Measurements from ENCODE around the gene KMT2E. TPM values are rescaled to one million over a fixed set of nuclear protein-coding genes. Genes with fewer than 3 reads are reported as not detected.
"Not testable (repeated sequence)": the region's sequence is repeated elsewhere in the genome, so short reads cannot be mapped to it uniquely, and the experiment has no call there.

Gene KMT2E
- total and polyA plus RNA-seq, 4 donors, result 20.3 to 277 (median 62.8) TPM

DNA sequence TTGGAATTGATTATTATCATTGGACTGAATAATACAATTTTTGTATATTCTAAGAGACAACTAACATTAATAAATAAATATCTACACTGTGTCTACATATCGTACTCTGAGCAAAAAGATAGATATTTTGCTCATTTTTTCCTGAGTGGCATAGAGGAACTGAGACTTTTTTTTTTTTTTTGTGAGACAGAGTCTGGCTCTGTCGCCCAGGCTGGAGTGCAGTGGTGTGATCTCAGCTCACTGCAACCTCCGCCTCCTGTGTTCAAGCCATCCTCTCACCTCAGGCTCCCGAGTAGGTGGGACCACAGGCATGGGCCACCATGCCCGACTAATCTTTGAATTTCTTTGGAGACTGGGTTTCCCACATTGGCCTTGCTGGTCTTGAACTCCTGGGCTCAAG, 14.0 kb downstream of the KMT2E start:
- DNase-seq, result no peak
- Histone ChIP-seq H3K27ac (ENCODE audit: low read depth in 1 of 2, low read length in 1 of 2) (peak overlapping the region in 1 of 2 donors; percentile 24), H3K9me3 (ENCODE audit: control insufficient read depth in 4 of 4, insufficient read depth in 3 of 4, low read length in 3 of 4) (no peaks in the 10 kb centered on the region), H3K4me3 (no peak overlapping the region), H3K9ac (ENCODE audit: insufficient read depth in 1 of 2, low read length in 2 of 2) (no peak overlapping the region), H3K4me1 (ENCODE audit: control insufficient read depth in 5 of 5, insufficient read depth in 5 of 5, low read length in 5 of 5) (peaks cover 5 to 19% (median 12%) of the 10 kb centered on the region in 5 donors), H3K36me3 (ENCODE audit: control insufficient read depth in 4 of 4, insufficient read depth in 4 of 4, low read length in 4 of 4) (no peaks in the 10 kb centered on the region), H3K27me3 (ENCODE audit: control insufficient read depth in 3 of 3, insufficient read depth in 3 of 3, low read length in 2 of 3) (no peaks in the 10 kb centered on the region)
- ATAC-seq (ENCODE audit: insufficient read depth, low FRiP score), result no peak
- 59 to 72% methylated on average over 5 of the region's 5 CpGs for WGBS, 2 donors
- TF ChIP-seq, protein P1, sequence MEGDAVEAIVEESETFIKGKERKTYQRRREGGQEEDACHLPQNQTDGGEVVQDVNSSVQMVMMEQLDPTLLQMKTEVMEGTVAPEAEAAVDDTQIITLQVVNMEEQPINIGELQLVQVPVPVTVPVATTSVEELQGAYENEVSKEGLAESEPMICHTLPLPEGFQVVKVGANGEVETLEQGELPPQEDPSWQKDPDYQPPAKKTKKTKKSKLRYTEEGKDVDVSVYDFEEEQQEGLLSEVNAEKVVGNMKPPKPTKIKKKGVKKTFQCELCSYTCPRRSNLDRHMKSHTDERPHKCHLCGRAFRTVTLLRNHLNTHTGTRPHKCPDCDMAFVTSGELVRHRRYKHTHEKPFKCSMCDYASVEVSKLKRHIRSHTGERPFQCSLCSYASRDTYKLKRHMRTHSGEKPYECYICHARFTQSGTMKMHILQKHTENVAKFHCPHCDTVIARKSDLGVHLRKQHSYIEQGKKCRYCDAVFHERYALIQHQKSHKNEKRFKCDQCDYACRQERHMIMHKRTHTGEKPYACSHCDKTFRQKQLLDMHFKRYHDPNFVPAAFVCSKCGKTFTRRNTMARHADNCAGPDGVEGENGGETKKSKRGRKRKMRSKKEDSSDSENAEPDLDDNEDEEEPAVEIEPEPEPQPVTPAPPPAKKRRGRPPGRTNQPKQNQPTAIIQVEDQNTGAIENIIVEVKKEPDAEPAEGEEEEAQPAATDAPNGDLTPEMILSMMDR (IDR thresholded peaks at IDR 0.05; ENCODE audit: control extremely low read depth, extremely low read depth), result no peak

DNA sequence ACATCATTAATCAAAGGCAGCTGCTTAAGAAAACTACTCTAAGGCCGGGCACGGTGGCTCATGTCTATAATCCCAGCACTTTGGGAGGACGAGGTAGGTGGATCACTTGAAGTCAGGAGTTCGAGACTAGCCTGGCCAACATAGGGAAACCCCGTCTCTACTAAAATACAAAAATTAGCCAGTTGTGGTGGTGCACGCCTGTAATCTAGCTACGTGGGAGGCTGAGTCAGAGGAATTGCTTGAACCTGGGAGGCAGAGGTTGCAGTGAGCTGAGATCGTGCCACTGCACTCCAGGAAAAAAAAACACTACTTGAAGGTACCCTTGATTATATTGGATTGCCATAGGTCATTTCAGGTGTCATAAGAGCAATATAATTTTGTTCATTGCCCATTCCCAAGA, 14.9 kb downstream of the KMT2E start:
- not testable (repeated sequence) for H3K4me3 ChIP-seq; H3K27me3 ChIP-seq (ENCODE audit: control insufficient read depth in 3 of 3, insufficient read depth in 3 of 3, low read length in 2 of 3); DNase-seq; H3K9me3 ChIP-seq (ENCODE audit: control insufficient read depth in 4 of 4, insufficient read depth in 3 of 4, low read length in 3 of 4); H3K36me3 ChIP-seq (ENCODE audit: control insufficient read depth in 4 of 4, insufficient read depth in 4 of 4, low read length in 4 of 4); H3K27ac ChIP-seq (ENCODE audit: low read depth in 1 of 2, low read length in 1 of 2); ATAC-seq (ENCODE audit: insufficient read depth, low FRiP score); H3K9ac ChIP-seq (ENCODE audit: insufficient read depth in 1 of 2, low read length in 2 of 2)
- H3K4me1 ChIP-seq (ENCODE audit: control insufficient read depth in 5 of 5, insufficient read depth in 5 of 5, low read length in 5 of 5), result peaks cover 5 to 17% (median 15%) of the 10 kb centered on the region in 5 donors
- 83 to 94% methylated on average over 8 of the region's 8 CpGs for WGBS, 2 donors

DNA sequence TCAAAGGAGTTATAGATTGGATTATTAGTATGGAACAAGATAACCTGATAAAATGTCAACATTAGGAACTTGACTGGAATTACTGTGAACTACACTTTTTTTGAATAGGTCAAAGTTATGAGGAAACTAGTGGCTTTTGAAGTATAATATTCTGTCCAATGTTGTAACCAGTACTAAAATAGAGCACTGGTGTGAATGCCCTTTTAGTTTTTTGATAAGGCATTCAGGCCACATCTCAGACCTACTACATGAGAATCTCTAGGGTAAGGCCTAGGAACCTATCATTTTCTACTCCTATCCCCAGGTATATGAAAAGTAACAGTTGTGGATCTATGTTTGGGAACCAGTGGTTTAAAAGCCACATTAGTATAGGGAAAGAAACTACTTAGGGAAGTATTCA, 16.4 kb downstream of the KMT2E start:
- H3K27ac ChIP-seq (ENCODE audit: low read depth in 1 of 2, low read length in 1 of 2), result no peak overlapping the region
- DNase-seq (no peak), ATAC-seq (ENCODE audit: insufficient read depth, low FRiP score) (no peak)
- H3K9me3 ChIP-seq (ENCODE audit: control insufficient read depth in 4 of 4, insufficient read depth in 3 of 4, low read length in 3 of 4), result no peaks in the 10 kb centered on the region
- TF ChIP-seq, protein P1 (IDR thresholded peaks at IDR 0.05; ENCODE audit: control extremely low read depth, extremely low read depth), result no peak
- H3K27me3 ChIP-seq (ENCODE audit: control insufficient read depth in 3 of 3, insufficient read depth in 3 of 3, low read length in 2 of 3), result no peaks in the 10 kb centered on the region
- peaks cover 0 to 5% (median 1%) of the 10 kb centered on the region in 4 donors for H3K36me3 ChIP-seq (ENCODE audit: control insufficient read depth in 4 of 4, insufficient read depth in 4 of 4, low read length in 4 of 4)
- H3K9ac ChIP-seq (ENCODE audit: insufficient read depth in 1 of 2, low read length in 2 of 2), result no peak overlapping the region
- peaks cover 0 to 17% (median 5%) of the 10 kb centered on the region in 5 donors for H3K4me1 ChIP-seq (ENCODE audit: control insufficient read depth in 5 of 5, insufficient read depth in 5 of 5, low read length in 5 of 5)
- H3K4me3 ChIP-seq, result no peak overlapping the region

DNA sequence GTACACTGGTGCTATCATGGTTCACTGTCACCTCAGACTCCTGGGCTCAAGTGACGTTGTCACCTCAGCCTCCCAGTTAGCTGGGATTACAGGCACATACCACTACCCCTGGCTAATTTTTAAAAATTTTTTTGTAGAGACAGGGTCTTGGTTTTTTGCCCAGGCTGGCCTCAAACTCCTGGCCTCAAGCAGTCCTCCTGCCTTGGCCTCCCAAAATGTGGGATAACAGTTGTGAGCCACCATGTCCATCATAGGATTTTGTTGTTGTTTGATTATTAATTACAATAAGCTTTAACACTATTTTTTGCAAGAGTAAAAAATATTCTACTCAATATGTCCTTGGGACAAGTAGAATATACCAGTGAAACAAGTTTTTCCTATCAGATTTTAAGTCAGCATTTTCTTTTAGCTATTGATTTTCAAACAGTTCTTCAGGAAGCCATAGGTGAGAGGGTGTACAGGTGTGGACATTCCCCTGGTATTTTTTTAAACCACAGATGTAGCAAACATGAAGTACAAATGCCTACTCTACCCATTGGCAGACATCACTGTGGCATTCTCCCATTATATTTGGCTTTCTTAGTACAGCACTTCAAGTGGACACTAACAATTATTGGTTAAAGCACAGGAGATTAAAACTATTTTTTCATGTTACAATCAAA, 18.7 kb downstream of the KMT2E start:
- TF ChIP-seq, protein P1 (IDR thresholded peaks at IDR 0.05; ENCODE audit: control extremely low read depth, extremely low read depth), result no peak
- no peak for ATAC-seq (ENCODE audit: insufficient read depth, low FRiP score)

More for the DNA sequence above, 18.7 kb downstream of the KMT2E start:
- WGBS, 2 donors, result 96% methylated on average over 1 of the region's 1 CpG
- no peak overlapping the region for H3K4me3 ChIP-seq
- no peaks in the 10 kb centered on the region for H3K27me3 ChIP-seq (ENCODE audit: control insufficient read depth in 3 of 3, insufficient read depth in 3 of 3, low read length in 2 of 3)
- DNase-seq, result no peak
- H3K36me3 ChIP-seq (ENCODE audit: control insufficient read depth in 4 of 4, insufficient read depth in 4 of 4, low read length in 4 of 4), result peaks cover 0 to 9% (median 1%) of the 10 kb centered on the region in 4 donors
- H3K9ac ChIP-seq (ENCODE audit: insufficient read depth in 1 of 2, low read length in 2 of 2), result no peak overlapping the region
- no peaks in the 10 kb centered on the region for H3K9me3 ChIP-seq (ENCODE audit: control insufficient read depth in 4 of 4, insufficient read depth in 3 of 4, low read length in 3 of 4)
- peaks cover 0 to 15% (median 3%) of the 10 kb centered on the region in 5 donors for H3K4me1 ChIP-seq (ENCODE audit: control insufficient read depth in 5 of 5, insufficient read depth in 5 of 5, low read length in 5 of 5)
- no peak overlapping the region for H3K27ac ChIP-seq (ENCODE audit: low read depth in 1 of 2, low read length in 1 of 2)

Data from lung (tissue), 12 donors.